Measurements from ENCODE around the gene PLCD1. TPM values are rescaled to one million over a fixed set of nuclear protein-coding genes. Genes with fewer than 3 reads are reported as not detected.

Gene PLCD1
- polyA plus RNA-seq, 1 of the 3 experiments (the other 2 are of a cell fraction), result 20.2 TPM

DNA sequence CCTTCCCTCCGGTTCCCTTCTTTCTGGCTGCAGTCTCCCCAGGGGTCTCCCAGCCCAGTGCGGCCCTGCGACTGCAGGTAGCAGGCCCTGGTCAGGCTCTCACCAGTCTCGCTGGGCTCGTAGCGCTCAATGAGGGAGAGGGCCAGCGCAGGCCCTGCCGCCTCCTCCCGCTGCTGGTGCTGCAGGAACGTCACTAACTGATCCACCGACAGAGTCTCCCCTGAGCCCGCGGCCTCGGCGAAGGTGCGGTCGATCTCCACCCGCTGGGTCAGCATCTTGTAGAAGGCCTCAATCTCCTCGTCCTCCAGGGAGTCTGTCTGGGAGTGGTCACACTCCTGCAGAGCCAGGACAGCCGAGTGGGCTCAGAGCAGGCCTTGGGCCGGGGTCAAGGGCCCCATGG, 18.3 kb downstream of the PLCD1 start:
- TF ChIP-seq ELF1 (IDR thresholded peaks at IDR 0.05) (no peak), EP300 (IDR thresholded peaks at IDR 0.05; ENCODE audit: borderline replicate concordance in 1 of 2, low read depth in 1 of 2, low read length in 1 of 2) (no peak), JUND (IDR thresholded peaks at IDR 0.05) (no peak), TAF1 (IDR thresholded peaks at IDR 0.05; ENCODE audit: borderline replicate concordance, low read depth, low read length) (no peak), NFIC (IDR thresholded peaks at IDR 0.05; ENCODE audit: borderline replicate concordance) (no peak), TEAD4 (IDR thresholded peaks at IDR 0.05; ENCODE audit: borderline replicate concordance, insufficient read depth) (no peak), FOSL2 (IDR thresholded peaks at IDR 0.05; ENCODE audit: borderline replicate concordance, low read depth) (no peak), YY1 (IDR thresholded peaks at IDR 0.05; ENCODE audit: low read depth) (no peak)
- TF ChIP-seq, protein P1, sequence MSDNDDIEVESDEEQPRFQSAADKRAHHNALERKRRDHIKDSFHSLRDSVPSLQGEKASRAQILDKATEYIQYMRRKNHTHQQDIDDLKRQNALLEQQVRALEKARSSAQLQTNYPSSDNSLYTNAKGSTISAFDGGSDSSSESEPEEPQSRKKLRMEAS (IDR thresholded peaks at IDR 0.05; ENCODE audit: low read depth), result no peak
- TF ChIP-seq, protein P2, sequence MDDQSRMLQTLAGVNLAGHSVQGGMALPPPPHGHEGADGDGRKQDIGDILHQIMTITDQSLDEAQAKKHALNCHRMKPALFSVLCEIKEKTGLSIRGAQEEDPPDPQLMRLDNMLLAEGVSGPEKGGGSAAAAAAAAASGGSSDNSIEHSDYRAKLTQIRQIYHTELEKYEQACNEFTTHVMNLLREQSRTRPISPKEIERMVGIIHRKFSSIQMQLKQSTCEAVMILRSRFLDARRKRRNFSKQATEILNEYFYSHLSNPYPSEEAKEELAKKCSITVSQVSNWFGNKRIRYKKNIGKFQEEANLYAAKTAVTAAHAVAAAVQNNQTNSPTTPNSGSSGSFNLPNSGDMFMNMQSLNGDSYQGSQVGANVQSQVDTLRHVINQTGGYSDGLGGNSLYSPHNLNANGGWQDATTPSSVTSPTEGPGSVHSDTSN (IDR thresholded peaks at IDR 0.05), result no peak
- TF ChIP-seq, protein P3, sequence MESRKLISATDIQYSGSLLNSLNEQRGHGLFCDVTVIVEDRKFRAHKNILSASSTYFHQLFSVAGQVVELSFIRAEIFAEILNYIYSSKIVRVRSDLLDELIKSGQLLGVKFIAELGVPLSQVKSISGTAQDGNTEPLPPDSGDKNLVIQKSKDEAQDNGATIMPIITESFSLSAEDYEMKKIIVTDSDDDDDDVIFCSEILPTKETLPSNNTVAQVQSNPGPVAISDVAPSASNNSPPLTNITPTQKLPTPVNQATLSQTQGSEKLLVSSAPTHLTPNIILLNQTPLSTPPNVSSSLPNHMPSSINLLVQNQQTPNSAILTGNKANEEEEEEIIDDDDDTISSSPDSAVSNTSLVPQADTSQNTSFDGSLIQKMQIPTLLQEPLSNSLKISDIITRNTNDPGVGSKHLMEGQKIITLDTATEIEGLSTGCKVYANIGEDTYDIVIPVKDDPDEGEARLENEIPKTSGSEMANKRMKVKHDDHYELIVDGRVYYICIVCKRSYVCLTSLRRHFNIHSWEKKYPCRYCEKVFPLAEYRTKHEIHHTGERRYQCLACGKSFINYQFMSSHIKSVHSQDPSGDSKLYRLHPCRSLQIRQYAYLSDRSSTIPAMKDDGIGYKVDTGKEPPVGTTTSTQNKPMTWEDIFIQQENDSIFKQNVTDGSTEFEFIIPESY (IDR thresholded peaks at IDR 0.05; ENCODE audit: borderline replicate concordance, low read depth), result no peak
- Histone ChIP-seq H3K9me2 (no peaks in the 10 kb centered on the region), H4K20me1 (ENCODE audit: insufficient read depth) (no peaks in the 10 kb centered on the region), H3K79me2 (ENCODE audit: insufficient read depth) (no peaks in the 10 kb centered on the region), H3K4me3 (ENCODE audit: low read depth in 2 of 2, low read length in 1 of 2) (no peak overlapping the region), H3K36me3 (replicated peaks in 1 of 2; ENCODE audit: control insufficient read depth in 1 of 2, insufficient read depth in 2 of 2, low read length in 1 of 2) (peaks cover 25 to 35% of the 10 kb centered on the region in 2 experiments), H3K4me2 (no peak overlapping the region), H3K27me3 (ENCODE audit: insufficient read depth) (no peaks in the 10 kb centered on the region), H3K9ac (no peak overlapping the region), H3K4me1 (ENCODE audit: control insufficient read depth in 1 of 2, insufficient read depth in 2 of 2, low read depth in 1 of 2, low read length in 1 of 2) (no peaks in the 10 kb centered on the region; a peak in 1 of 4 replicates), H3K9me3 (no peaks in the 10 kb centered on the region), H3K27ac (ENCODE audit: low read depth in 2 of 2, low read length in 1 of 2) (no peak overlapping the region), H3F3A (replicated peaks; ENCODE audit: insufficient read depth) (peaks cover 8% of the 10 kb centered on the region), H2AFZ (ENCODE audit: low read depth) (no peak overlapping the region)
- POLR2A ChIA-PET, result no interaction called here
- DNase-seq, result no peak
- CTCF ChIA-PET, result no interaction called here
- WGBS (ENCODE audit: low lambda C conversion rate), result no CpG with 5 or more reads among the region's 21 CpGs

DNA sequence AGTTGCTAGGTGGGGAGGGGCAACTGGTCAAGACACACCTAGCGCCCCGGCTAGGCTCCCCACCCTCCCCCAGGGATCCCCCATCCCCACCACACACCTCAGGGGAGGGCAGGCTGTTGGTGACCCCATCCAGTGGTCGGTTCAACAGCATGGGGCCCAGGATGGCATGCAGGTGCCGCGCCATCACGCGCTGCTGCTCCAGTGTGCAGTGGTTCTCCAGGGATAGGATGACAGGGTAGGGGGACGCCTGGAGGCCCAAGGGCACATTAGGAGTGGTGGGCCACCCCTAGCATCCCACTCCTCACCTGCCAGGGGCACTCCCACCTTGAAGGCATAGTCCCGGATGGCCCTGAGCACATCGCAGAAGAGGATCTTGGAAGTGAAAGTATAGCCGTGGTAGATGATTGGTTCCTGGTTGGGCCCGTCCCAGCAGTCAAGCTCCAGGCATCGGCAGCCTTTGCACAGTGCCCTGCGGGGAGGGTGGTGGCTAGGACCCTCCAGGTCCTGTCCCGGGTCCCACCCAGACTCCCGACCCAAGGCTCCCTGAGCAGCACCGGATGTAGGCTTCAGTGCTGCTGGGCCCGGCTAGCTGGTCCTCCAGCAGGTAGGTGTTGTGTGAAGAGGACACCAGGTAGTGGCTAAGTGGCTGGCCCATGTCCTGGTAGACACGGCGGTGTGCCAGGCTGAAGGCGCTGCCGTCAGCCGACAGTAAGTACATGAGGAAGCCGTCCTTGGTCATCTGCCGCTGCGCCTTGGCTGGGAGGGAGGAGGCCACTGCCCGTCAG, 19.4 kb downstream of the PLCD1 start:
- 90% methylated on average over 7 of the region's 27 CpGs for WGBS (ENCODE audit: low lambda C conversion rate)
- POLR2A ChIA-PET, result no interaction called here

More for the DNA sequence above, 19.4 kb downstream of the PLCD1 start:
- Histone ChIP-seq H3K79me2 (ENCODE audit: insufficient read depth) (no peaks in the 10 kb centered on the region), H3K4me3 (ENCODE audit: low read depth in 2 of 2, low read length in 1 of 2) (no peak overlapping the region), H3K27ac (ENCODE audit: low read depth in 2 of 2, low read length in 1 of 2) (no peak overlapping the region), H4K20me1 (ENCODE audit: insufficient read depth) (no peaks in the 10 kb centered on the region), H3K9me2 (no peaks in the 10 kb centered on the region), H3K27me3 (ENCODE audit: insufficient read depth) (no peaks in the 10 kb centered on the region), H3F3A (replicated peaks; ENCODE audit: insufficient read depth) (peaks cover 8% of the 10 kb centered on the region), H2AFZ (ENCODE audit: low read depth) (no peak overlapping the region), H3K36me3 (replicated peaks in 1 of 2; ENCODE audit: control insufficient read depth in 1 of 2, insufficient read depth in 2 of 2, low read length in 1 of 2) (peaks cover 14 to 32% of the 10 kb centered on the region in 2 experiments), H3K4me2 (no peak overlapping the region), H3K9me3 (no peaks in the 10 kb centered on the region), H3K4me1 (ENCODE audit: control insufficient read depth in 1 of 2, insufficient read depth in 2 of 2, low read depth in 1 of 2, low read length in 1 of 2) (no peaks in the 10 kb centered on the region; a peak in 1 of 4 replicates), H3K9ac (no peak overlapping the region)
- CTCF ChIA-PET, result interaction anchor here (0.7 to 1.0 kb wide), 2 partner anchors 36 to 998 kb away, joined by 3 read pairs; no protein-coding TSS in a partner anchor
- DNase-seq, result no peak
- TF ChIP-seq TCF12 (IDR thresholded peaks at IDR 0.05), result no peak
- no peak for TF ChIP-seq GABPA (IDR thresholded peaks at IDR 0.05; ENCODE audit: low read depth)
- no peak for TF ChIP-seq SMC3 (IDR thresholded peaks at IDR 0.05; ENCODE audit: low read depth, low read length)
- no peak for TF ChIP-seq RXRA (IDR thresholded peaks at IDR 0.05; ENCODE audit: borderline replicate concordance, low read depth)
- TF ChIP-seq NFIC (IDR thresholded peaks at IDR 0.05; ENCODE audit: borderline replicate concordance), result no peak
- no peak for TF ChIP-seq ELF1 (IDR thresholded peaks at IDR 0.05)
- TF ChIP-seq MEF2A (IDR thresholded peaks at IDR 0.05; ENCODE audit: borderline replicate concordance, low read depth), result no peak
- TF ChIP-seq, protein P4, sequence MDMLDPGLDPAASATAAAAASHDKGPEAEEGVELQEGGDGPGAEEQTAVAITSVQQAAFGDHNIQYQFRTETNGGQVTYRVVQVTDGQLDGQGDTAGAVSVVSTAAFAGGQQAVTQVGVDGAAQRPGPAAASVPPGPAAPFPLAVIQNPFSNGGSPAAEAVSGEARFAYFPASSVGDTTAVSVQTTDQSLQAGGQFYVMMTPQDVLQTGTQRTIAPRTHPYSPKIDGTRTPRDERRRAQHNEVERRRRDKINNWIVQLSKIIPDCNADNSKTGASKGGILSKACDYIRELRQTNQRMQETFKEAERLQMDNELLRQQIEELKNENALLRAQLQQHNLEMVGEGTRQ (IDR thresholded peaks at IDR 0.05; ENCODE audit: borderline replicate concordance, low read depth, low read length), result no peak
